DND-41 (cell line): ENCODE data around the gene LMF1.

Source experiments
- ATAC-seq: fragments of 200-7000 bp; cut with Tn5 transposase; 3 replicates; pipeline ENCODE4 v1.9.1; 2021; ENCODE audit warnings: low read depth; ENCODE audit not compliant: insufficient read depth
- DNase-seq: peaks from one replicate; pipeline ENCODE4 v3.0.0-alpha.2; 2020
- H2AFZ ChIP-seq: 2 replicates; pipeline ENCODE4 v1.6.0; 2012; ENCODE audit warnings: low read depth, low read length
- H3K27ac ChIP-seq: 2 replicates; pipeline ENCODE4 v1.5.1; 2012; ENCODE audit warnings: low read length, inconsistent platforms
- H3K27me3 ChIP-seq: fragments of 200-600 bp; sonication (generic); 2 replicates; pipeline ENCODE4 v1.6.0; 2012; ENCODE audit warnings: low read length, mild to moderate bottlenecking, inconsistent platforms; ENCODE audit not compliant: insufficient read depth, poor library complexity
- H3K36me3 ChIP-seq: 2 replicates; pipeline ENCODE4 v1.5.1; 2012; ENCODE audit warnings: low read length, inconsistent platforms; ENCODE audit not compliant: insufficient read depth
- H3K4me1 ChIP-seq: 2 replicates; pipeline ENCODE4 v1.5.1; 2012; ENCODE audit warnings: mild to moderate bottlenecking, low read length; ENCODE audit not compliant: insufficient read depth
- H3K4me2 ChIP-seq: 2 replicates; pipeline ENCODE4 v1.6.0; 2012; ENCODE audit warnings: mild to moderate bottlenecking, moderate library complexity, low read length, inconsistent platforms; ENCODE audit not compliant: insufficient read depth
- H3K4me3 ChIP-seq, 2 experiments: fragments of 200-600 bp in 1 of 2; shearing (Covaris generic) in 1 of 2; 2 replicates each; pipeline ENCODE4 v1.5.1; 2012 to 2016; ENCODE audit warnings: inconsistent platforms in 2 of 2, low read length in 2 of 2, mild to moderate bottlenecking in 2 of 2, low read depth in 1 of 2, moderate library complexity in 1 of 2
- H3K79me2 ChIP-seq: 2 replicates; pipeline ENCODE4 v1.6.0; 2012; ENCODE audit warnings: low read length, inconsistent platforms; ENCODE audit not compliant: insufficient read depth
- H3K9ac ChIP-seq: 2 replicates; pipeline ENCODE4 v1.6.0; 2012; ENCODE audit warnings: low read depth, mild to moderate bottlenecking, inconsistent platforms, low read length, moderate library complexity
- H3K9me3 ChIP-seq: 2 replicates; pipeline ENCODE4 v1.5.1; 2012; ENCODE audit warnings: low read length, moderate library complexity, mild to moderate bottlenecking, inconsistent platforms; ENCODE audit not compliant: insufficient read depth, severe bottlenecking
- H4K20me1 ChIP-seq: 2 replicates; pipeline ENCODE4 v1.6.0; 2012; ENCODE audit warnings: low read length; ENCODE audit not compliant: insufficient read depth
- CTCF ChIP-seq: IDR thresholded peaks from 2 replicates; pipeline ENCODE4 v1.5.1; 2012; ENCODE audit warnings: borderline replicate concordance, low read length, moderate library complexity, mild to moderate bottlenecking; ENCODE audit not compliant: poor library complexity, severe bottlenecking; ENCODE audit errors: extremely low read depth
- EZH2 ChIP-seq: IDR thresholded peaks from 3 replicates; pipeline ENCODE4 v1.6.1; 2012; ENCODE audit warnings: borderline replicate concordance, low read depth, mild to moderate bottlenecking, moderate library complexity, low read length, inconsistent platforms; ENCODE audit not compliant: severe bottlenecking

LMF1 gene

GRCh38 chr16:866252-866896, 104.4 kb downstream of the LMF1 start:
- Histone ChIP-seq H3K4me3 (no peak overlapping the region), H4K20me1 (no peaks in the 10 kb centered on the region; the same call in 1 of the 2 replicates), H3K9me3 (no peaks in the 10 kb centered on the region), H3K79me2 (no peaks in the 10 kb centered on the region), H3K4me2 (no peak overlapping the region), H3K9ac (no peak overlapping the region), H3K27me3 (no peaks in the 10 kb centered on the region), H3K4me1 (no peaks in the 10 kb centered on the region), H2AFZ (no peak overlapping the region), H3K36me3 (no peaks in the 10 kb centered on the region; the same call in 1 of the 2 replicates), H3K27ac (no peak overlapping the region)
- no peak for DNase-seq
- TF ChIP-seq CTCF = no peak
- no peak for TF ChIP-seq EZH2
- no peak for ATAC-seq

GRCh38 chr16:865026-865425, 105.8 kb downstream of the LMF1 start:
- no peak for ATAC-seq
- no peak overlapping the region for H3K9ac ChIP-seq
- H3K9me3 ChIP-seq = no peaks in the 10 kb centered on the region
- no peaks in the 10 kb centered on the region for H3K27me3 ChIP-seq
- no peak for TF ChIP-seq EZH2
- TF ChIP-seq CTCF = no peak
- H3K27ac ChIP-seq = no peak overlapping the region
- no peaks in the 10 kb centered on the region for H4K20me1 ChIP-seq
- no peaks in the 10 kb centered on the region for H3K4me1 ChIP-seq
- no peak overlapping the region for H3K4me3 ChIP-seq
- no peaks in the 10 kb centered on the region for H3K36me3 ChIP-seq
- no peak for DNase-seq
- no peak overlapping the region for H3K4me2 ChIP-seq
- no peaks in the 10 kb centered on the region for H3K79me2 ChIP-seq
- H2AFZ ChIP-seq = no peak overlapping the region

GRCh38 chr16:861446-861845, 109.3 kb downstream of the LMF1 start:
- no peak for DNase-seq
- Histone ChIP-seq H3K27me3 (no peaks in the 10 kb centered on the region), H3K9ac (no peak overlapping the region), H3K36me3 (no peaks in the 10 kb centered on the region), H2AFZ (no peak overlapping the region), H3K27ac (no peak overlapping the region), H3K79me2 (no peaks in the 10 kb centered on the region), H3K4me1 (no peaks in the 10 kb centered on the region), H3K9me3 (peaks cover 10% of the 10 kb centered on the region), H3K4me3 (no peak overlapping the region), H3K4me2 (no peak overlapping the region), H4K20me1 (no peaks in the 10 kb centered on the region)
- ATAC-seq = no peak
- TF ChIP-seq CTCF = no peak
- TF ChIP-seq EZH2 = no peak
